ENCODE data around the gene TTC33.
"Not testable (repeated sequence)": the region's sequence is repeated elsewhere in the genome, so short reads cannot be mapped to it uniquely, and the experiment has no call there.

TTC33 gene

DNA sequence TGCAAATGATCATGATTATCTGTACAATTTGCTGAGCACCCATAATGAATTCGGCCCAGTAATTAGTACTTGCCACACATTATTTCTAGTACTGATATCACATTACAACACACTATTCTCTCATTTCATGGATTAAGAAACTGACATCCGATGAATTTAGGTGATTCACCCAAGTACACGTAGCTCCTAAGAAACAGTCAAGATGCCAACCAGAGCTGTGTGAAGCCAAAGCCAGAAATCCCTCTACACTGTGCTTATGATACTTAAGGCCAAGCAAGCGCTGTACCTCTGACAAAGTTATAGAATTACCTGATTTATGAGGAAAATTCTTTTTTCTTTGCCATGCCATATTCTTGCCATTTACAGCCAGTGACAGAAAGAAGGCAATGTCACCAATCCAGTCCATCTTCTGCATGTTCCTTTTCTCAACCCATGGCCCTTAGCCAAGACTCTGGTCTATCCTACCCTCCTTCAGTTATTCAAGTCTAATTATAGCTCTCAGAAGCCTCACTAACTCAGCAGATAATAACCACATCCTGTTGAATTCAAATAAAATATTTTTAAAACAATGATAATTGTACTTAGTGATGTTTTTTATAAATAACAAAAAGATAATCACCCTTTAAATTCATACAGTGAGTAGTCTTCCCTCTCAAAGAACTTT lies 150.3 kb downstream of the TTC33 start:
- no peak for DNase-seq

- no peak for DNase-seq
Measured at GRCh38 chr5:40603378-40603777, 152.4 kb downstream of the TTC33 start.

- DNase-seq, result no peak
Measured at GRCh38 chr5:40601198-40601868, 154.4 kb downstream of the TTC33 start.

- DNase-seq, result no peak
Measured at GRCh38 chr5:40600383-40600782, 155.4 kb downstream of the TTC33 start.

- no peak for DNase-seq
Measured at GRCh38 chr5:40599676-40600075, 156.1 kb downstream of the TTC33 start.

DNA sequence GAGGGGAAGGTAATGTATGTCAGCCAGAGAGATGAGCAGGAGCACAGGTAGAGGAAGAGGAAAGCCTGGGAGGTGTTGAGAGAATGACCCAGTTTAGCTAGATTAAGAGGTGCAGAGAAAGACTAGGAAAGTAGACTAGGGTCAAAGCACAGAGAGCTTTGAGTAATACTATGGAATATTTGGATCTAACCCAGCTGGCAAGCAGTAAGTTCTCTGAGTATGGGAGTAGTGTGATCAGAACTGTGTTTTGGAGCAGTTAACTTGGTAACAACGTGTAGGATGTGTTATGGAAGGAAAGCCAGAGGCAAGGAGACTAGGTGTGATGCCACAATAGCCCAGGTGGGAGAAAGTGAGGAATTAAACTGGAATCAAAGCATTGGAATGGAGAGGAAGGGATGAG lies 160.9 kb downstream of the TTC33 start:
- DNase-seq, result no peak

DNA sequence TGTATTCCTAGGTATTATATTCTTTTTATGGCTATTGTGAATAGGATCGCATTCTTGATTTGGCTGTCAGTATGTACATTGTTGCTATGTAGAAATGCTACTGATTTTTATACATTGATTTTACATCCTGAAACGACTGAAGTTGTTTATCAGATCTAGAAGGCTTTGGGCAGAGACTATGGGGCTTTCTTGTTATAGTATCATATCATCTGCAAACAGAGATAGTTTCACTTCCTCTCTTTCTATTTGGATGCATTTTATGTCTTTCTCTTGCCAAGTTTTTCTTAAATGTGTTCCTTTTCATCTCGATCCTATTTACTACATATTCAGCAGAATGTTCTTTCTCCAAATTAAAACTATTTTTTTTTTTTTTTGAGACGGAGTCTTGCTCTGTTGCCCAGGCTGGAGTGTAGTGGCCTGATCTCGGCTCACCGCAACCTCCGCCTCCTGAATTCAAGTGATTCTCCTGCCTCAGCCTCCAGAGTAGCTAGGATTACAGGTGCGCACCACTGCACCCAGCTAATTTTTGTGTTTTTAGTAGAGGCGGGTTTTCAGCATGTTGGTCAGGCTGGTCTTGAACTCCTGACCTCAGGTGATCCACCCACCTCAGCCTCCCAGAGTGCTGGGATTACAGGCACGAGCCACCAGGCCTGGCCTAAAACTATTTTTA lies 163.9 kb downstream of the TTC33 start:
- not testable (repeated sequence) for DNase-seq

DNA sequence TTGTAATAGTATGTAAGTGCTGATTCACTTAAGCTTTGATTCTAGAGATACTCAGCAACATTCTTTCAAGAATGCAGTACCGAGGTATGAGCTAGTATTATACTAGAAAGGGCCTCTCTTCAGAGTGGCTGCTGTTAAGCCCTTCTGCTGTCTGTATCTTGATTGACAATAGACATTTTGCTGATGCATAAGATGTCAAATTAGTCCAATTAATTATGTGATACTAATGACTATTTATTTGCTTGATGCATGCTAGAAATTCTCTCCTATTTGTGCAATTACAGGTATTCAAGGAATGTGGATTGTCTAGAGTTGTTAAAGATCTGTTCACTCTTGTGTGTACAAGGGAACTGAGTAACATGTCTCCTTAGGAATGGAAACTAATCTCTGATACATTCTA lies 168.4 kb downstream of the TTC33 start:
- no peak for DNase-seq

DNA sequence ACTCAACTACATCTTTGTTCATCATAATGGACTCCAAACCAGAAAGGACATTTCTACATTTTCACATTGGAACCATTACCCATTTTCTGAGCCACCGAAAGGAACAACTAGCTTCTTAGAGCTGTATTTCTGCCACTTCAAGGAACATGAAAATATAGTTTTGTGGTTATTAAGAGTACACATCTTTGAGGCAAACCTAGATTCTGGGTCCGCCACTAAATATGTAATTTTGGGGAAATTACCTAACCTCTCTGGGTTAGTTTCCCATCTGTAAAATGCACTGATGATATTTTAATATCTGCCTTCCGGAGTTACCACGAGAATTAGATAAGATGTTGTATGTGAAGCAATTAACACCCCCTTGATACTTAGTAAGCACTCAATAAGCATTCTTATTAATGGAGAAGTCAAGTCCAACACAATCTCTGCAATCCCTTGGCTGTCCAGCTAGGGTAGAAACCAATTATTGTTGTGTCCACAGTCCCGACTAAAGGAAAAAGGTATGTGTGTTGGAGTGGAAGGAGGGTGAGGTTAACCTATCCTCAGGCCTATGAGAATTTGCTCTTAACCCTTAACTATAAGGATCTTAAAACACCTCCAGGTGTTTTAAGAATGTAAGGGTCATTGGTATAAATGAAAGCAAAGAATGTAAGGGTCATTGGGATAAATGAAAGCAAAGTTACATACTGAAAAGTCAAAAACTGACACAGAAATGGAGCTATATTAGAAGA lies 170.1 kb downstream of the TTC33 start:
- no peak for DNase-seq

GRCh38 chr5:40584054-40584453 lies 171.7 kb downstream of the TTC33 start:
- DNase-seq, result no peak

- no peak for DNase-seq
Measured at GRCh38 chr5:40578501-40579451, 177.0 kb downstream of the TTC33 start.

- no peak for DNase-seq
Measured at GRCh38 chr5:40577718-40578117, 178.0 kb downstream of the TTC33 start.

- DNase-seq, result no peak
Measured at GRCh38 chr5:40575921-40576320, 179.8 kb downstream of the TTC33 start.

GRCh38 chr5:40575411-40575810 lies 180.3 kb downstream of the TTC33 start:
- no peak for DNase-seq

GRCh38 chr5:40572937-40573336 lies 182.8 kb downstream of the TTC33 start:
- no peak for DNase-seq

DNA sequence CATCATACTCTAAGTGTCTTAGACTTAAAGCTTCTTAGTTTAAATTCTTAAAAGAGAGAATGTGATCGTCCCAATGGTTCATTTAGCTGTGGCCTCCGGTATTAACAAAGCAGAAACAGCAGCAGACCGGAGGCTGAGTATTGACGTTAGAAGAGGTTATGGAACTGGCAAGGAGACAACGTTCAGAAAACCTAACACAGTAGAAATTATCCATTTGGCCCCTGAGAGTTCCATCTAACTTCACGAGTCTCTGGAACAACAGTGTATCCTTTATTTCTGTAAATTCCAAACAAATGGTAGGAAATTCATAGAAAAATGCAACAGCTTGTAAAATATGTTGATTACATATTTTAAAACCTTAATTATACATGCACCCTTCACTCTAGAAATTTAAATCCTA lies 183.4 kb downstream of the TTC33 start:
- no peak for DNase-seq

GRCh38 chr5:40571729-40572128 lies 184.0 kb downstream of the TTC33 start:
- DNase-seq, result no peak

- DNase-seq, result no peak
Measured at GRCh38 chr5:40570408-40571129, 185.2 kb downstream of the TTC33 start.

- no peak for DNase-seq
Measured at GRCh38 chr5:40569546-40570270, 186.1 kb downstream of the TTC33 start.

- DNase-seq, result no peak
Measured at GRCh38 chr5:40568548-40568947, 187.2 kb downstream of the TTC33 start.

- not testable (repeated sequence) for DNase-seq
Measured at GRCh38 chr5:40563173-40563572, 192.6 kb downstream of the TTC33 start.

Measured in NCI-H526 (cell line).